SW480 (cell line): Measurements from ENCODE around the gene CA5B.
"Not testable (repeated sequence)": the region's sequence is repeated elsewhere in the genome, so short reads cannot be mapped to it uniquely, and the experiment has no call there.

Source experiments
- DNase-seq: peaks from one replicate; pipeline ENCODE4 v3.0.0-alpha.2; 2016; ENCODE audit warnings: low spot score

Gene CA5B, protein sequence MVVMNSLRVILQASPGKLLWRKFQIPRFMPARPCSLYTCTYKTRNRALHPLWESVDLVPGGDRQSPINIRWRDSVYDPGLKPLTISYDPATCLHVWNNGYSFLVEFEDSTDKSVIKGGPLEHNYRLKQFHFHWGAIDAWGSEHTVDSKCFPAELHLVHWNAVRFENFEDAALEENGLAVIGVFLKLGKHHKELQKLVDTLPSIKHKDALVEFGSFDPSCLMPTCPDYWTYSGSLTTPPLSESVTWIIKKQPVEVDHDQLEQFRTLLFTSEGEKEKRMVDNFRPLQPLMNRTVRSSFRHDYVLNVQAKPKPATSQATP

DNA sequence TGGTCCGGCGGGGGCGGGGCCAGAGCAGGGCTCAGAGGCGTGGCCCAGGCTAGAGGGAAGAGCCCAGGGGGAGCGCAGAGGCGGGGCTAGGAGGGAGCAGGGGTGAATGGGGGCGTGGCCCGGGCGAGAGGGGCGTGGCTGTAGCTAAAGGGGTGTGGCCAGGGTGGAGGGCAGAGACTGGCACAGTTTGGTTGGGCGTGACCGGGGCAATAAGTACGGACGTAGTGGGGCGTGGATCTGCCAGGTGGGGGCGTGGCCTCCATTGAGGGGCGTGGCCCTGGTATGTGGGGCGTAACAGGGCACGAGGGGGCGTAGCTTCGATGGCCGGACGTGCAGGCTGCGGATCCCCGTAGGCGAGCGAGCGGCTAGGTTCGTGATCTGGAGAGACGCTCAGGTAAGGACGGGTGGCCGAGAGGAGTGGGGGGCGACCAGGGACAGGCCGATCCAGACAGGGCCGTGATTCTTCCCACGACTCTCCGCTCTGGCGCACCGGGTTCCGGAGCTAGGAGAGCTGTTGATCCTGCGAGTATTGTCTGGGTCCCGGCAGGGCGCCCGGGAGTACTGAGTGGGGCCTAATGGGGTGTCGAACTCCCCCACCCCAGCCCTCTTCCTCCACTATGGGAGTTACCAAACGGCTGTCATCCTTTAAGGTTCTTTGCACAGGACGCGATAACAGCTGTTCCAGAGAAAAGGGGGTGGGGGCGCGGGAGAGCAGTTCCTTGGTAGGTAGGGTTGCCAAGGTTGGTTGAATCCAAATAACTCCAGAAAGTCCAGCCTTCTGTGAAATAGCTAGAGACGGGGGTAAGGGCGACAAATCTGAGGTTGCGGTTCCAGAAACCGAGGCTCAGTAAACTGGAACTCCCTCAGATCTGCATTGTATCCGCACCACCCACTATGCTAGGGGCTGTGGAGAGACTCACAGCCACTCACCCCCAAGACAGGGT lies at the start of gene CA5B:
CA5B (plus strand) TSS at position 312 of the 944 bp plus-strand sequence. CDS start 11,754 bp downstream, outside the sequence.
- peak; percentile 92 for DNase-seq

DNA sequence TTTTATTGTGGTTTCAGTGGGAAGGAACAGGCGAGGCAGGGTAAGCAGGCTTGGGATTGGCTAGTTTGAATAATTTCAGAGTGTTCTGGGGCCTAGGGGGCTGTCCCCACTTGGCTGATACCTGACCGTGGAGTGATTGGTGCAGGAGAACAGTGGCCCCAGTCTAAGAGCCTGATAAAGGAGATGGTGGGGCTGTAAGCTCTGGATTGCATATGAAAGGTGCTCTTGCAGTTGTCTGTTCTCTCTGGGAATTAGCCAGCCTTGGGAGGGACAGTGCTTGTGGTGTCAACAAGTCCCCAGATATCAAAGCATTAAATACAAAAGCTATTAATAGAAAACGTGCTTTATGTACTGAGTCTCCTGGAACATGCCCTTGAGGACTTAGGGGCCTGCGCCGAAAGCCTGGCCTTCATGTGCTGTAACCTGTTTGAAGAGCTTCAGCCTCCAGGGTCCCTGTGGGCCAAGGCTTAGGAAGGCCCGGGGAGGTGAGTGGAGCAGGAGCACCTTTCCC lies 43.1 kb upstream of the CA5B start:
- DNase-seq, result no peak

DNA sequence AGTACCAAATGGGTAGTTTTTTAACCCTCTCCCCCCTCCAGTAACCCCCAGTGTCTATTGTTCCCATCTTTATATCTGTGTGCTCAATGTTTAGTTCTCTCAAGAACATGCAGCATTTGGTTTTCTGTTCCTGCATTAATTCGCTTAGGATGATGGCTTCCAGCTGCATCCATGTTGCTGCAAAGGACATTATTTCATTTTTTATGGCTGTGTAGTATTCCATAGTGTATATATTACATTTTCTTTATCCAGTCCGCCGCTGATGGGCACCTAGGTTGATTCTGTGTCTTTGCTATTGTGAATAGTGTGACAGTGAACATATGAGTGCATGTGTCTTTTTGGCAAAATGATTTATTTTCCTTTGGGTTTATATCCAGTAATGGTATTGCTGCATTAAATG lies 41.6 kb upstream of the CA5B start:
- DNase-seq, result no peak

DNA sequence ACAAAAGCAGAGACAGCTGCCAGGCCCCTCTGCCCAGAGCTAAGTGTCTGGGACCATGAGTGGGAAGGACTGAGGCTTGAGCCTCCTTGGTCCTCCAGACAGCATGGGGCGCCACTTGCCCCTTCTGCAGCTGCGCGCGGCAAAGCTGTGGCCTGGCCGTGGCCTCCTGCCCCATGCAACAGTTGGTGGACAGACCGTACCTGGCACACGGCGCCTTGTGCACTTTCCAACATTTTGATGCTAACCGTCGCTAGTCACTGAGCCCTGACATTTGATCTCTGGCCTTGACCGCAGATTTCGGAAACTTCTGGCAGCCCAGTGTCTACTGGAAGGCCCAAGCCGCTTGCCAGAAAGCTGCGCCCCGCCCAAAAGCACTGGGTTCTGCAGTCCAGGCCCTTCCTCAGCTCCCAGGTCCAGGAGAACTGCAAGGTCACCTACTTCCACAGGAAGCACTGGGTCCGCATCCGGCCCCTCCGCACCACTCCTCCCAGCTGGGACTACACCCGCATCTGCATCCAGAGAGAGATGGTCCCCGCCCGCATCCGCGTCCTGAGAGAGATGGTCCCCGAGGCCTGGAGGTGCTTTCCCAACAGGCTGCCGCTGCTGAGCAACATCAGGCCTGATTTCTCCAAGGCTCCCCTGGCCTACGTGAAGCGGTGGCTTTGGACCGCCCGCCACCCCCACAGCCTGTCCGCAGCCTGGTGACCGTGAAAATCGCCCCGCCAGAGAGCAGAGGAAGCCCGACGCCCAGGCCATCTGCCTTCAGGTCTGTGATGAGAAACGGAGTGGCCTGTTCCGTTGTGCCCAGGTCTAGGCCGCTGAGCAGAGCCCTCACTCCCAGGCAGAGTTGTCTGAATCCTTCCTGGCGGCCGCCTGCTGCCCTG lies 35.3 kb upstream of the CA5B start:
- no peak for DNase-seq

DNA sequence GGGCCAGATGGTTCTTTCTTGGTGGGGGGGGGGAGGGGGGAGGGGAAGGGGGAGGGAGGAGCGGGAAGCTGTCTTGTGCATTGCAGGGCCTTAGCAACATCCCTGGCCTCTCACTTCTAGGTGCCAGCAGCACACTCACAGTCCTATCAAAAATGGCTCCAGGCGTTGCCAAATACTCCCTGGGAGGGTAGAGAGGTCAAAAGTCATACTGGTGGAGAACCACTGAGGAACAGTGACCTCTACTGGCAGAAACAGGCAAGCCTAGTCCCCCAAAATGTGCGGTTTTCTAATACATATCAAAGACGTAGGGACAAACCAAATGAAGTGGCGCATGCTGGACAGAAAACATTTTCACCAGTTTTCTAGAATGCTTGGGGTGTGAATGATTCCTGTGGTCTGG lies 34.3 kb upstream of the CA5B start:
- DNase-seq, result not testable (repeated sequence)

DNA sequence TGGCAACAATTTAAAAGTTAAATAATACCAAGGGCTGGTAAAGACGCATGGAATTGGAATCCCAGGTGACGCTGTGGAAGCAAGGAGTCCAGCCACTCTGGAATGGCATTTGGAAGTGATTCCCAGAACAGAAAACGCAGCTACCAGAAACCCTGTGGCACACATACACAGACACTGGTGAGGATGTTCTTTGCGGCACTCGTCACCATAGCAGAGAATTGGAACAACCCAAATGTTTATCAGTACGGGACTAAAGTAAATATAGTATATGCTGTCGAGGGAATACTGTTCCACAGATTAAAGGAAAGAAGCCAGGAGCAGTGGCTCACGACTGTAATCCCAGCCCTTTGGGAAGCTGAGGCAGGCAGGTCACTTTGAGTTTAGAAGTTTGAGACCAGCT lies 33.8 kb upstream of the CA5B start:
- not testable (repeated sequence) for DNase-seq

DNA sequence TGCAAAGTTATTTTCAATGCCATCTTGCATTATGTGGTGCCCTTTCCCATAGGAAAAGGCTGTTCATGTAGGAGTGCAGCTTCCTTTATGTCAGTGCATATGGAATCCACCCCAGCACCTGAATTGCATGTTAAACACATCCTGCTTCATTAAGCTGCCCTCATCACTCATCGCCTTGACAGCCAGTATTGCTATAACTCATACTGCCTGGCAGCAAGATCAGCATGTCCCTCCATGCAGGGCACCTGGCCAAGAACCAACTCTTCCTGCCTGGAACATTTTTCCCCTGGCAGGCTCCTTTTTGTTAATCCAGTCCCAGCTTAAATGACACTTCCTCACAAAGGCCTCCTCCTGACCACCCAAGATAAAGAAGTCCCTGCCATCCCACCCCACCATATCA lies 23.5 kb upstream of the CA5B start:
- DNase-seq, result no peak

DNA sequence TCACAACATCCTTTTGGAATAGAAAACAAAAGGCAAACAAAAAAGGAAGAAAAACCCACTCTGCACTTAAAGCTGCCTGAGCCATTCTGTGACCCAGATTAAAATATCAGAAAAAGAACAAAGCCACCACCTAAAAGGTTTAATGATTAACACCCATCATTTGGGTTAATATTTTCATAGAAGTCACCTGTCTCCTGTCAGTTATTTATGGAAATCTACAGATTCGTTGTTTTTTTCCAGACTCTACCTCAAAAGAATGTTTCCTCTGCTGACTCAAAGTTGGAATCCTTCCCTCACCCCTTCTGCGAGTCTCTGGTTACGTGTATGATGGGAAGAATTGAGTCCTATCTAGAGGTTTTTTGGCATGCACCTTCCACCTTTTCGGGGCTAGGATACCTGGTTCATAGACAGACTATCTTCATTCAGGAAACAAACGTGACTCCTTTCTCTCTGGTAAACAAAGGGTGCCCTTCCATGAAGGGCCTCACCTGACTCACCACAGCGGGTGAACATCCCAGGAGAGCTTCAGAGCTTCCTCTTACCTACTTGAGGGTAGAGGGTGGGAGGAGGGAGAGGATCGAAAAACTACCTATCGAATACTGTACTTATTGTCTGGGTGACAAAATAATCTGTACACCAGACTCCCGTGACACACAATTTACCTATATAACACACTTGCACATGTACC lies 19.6 kb upstream of the CA5B start:
- DNase-seq, result peak; percentile 22

DNA sequence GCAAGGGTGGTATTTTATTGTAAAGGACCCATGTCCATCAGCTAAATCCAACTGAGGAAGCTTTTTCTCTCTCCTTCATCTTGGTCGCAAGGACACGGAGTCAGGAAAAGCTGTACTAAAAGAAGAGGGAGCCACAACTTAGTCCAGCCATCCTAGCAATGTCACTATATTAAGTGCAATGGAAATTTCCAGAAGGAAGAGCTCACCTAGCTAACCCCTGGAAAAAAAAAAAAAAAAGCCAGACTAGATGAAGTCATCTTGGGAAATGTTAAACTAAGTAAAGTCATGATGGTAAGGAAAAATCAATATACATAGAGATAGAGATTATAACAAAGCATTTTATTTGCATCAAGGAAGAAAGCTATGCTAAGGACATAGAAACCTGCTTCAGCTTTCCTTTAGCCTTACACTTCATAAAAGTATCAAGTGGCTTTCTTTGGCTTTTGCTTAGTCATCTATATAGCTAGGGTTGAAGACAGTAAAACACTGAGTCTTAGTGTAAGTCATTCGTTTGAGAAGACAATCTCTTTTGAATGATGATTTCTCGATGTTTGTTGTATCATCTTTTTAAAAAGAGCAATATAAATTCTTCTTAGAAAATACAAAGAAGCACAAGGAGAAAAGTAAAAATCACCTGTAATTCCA lies 18.6 kb upstream of the CA5B start:
- no peak for DNase-seq

DNA sequence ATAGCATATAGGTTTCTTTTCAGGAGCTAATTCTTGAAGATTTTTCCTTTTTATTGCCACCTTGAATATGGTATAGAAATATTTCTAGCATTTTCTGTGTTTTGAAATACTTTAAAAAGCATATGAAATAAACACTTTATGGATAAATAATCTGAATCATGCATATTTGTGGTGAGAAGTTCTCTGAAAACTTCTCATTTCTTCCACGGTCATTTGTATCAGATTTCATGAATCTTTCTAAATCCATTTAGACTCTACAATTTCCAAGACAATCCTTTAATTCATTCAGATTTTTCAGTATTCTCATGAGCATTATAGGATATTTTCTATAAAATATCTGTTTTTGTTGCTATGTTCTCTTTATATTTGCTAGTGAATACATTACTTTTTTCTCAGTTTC lies 16.2 kb upstream of the CA5B start:
- no peak for DNase-seq

DNA sequence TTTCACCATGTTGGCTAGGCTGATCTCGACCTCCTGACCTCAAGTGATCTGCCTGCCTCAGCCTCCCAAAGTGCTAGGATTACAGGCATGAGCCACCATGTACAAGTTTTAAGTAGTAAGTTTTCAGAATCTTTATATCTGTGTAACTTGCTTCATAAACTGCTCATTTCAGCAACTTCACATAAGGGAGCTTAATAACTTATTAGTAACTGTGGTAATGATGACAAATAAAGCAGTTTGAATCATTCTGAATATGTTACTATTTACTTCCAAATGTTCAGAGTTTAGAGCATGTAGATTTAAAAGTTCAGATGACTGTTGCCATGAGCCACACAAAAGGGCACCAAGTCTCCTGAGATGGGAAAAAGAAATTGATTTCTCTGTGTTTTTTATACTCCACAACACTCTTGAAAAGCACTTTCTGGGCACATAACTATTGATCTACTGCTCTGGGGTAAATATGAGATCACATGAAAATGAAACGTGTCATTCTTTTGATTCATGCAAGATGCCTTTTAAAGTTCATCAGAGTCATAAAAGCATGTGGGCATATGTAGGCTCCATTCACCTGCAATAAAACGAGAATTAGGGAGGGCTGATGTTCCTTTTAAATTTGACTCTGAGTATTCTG lies 14.1 kb upstream of the CA5B start:
- DNase-seq, result no peak

DNA sequence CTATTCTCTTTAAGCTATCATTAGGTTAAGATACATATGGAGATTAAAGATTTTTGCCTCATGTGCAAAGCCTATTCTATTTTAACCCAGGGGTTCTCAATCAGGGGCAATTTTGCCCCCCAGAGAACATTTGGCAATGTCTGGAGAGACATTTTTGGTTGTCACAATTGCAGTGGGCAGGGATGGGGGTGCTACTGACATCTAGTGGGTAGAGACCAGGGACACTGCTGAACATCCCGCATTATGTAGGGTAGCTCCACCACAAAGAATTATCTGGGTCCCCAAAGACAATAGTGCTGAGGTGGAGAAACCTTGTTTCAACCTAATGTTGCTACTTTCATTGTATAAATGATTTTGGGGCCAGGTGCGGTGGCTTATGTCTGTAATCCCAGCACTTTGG lies 13.2 kb upstream of the CA5B start:
- no peak for DNase-seq

DNA sequence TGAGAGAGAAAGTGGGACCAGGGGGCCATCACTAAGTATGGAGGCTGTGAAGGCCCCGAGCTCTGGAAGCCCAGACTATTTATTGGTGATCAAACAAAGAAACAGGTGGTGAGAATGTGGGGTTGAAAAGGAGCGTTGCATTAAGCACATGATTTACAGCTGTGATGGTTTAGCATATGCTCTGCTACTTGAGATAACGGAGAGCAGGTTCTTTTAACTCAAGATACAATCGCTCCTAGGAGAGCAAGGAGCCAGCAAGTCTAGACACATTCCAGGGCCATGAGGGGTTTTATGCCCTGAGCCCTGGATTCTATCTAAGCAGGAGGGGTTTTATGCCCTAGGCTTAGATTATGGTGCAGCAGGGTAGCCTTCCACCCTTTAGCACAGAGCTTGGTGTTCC lies 6.7 kb upstream of the CA5B start:
- DNase-seq, result not testable (repeated sequence)

DNA sequence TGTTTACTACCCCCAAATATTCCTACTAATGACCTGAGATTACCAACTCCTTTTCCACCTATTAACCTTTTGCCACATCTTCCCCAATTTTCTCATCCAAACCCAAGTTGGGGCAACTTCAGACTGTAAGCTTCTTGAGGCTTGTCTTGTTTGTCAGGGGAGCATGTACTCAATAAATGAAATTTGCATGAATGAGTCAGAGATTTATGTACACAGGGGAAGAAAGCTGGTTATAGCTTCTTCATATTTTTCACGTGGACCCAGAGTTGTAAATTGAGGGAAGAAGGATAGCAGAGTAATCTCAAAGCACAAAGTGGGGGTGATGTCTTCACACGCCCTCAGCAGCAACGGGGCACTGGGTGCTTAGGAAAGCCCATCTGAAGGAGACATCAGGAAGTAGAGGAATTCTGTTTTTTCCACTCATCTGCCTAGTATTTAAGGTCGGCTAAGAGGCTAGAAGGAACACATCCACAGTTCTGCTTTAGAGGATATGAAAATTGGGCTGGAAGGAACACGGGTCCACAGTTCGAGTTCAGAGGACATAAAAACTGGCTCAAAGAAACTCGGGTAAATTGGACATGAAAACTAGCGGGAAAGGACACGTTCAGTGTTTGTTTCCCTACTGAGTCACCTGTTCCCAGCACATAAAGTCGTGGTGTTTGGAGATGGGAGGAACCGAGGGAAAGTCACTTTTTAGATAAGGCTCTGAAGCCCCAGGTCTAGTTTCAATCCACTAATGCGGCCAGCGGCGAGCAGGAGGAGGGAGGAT lies 696 bp upstream of the CA5B start:
- DNase-seq, result no peak

DNA sequence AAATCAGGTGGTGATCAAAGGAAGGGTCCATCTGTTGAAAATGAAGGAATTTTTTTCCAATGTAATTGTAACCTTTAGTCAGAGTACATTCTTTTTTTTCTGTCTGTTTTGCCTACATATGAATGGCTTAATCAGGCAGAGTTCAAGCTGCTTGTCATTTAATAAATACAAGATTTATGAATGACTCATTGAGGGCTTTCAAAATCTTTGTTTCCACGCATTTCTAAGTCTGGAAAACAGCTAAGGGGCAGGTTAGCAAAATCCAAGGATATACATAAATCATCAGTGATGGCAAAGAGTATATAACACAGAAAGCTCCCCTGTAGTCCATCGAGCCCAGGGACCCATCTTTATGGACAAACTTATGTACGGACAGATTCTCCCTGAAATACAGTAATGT lies 1.8 kb downstream of the CA5B start:
- no peak for DNase-seq

DNA sequence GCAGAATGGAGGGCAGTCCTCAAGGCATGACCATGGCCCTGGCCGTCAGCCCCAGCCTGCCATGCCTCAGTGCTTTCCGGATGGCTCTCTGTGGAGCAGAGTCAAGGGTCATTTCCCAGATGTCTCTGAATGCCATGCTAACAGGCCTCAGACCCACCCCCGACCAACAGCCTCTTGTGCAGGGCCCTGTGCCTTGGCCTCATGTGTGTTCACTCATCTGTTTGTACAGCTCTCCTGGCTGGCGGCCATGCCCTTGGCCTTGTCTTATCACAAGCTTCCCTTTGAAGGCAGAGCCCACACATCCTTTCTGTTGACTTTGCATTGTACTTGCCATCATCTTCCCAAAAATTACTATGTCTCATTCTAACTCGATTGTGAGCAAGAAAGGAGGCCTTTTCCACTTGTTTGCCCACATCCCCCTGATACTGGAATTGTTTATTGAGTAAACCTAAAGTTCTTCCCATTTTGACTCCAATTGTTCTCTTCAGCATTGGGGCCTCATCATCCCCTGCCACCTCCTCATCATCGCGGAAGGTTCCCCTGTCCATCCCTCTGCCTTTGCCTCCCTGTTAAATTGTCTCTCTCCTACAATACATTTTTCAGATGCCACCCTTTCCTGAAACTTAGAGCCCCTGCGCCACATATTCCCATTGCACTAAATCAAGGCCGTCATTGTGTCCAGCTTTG lies 6.3 kb downstream of the CA5B start:
- DNase-seq, result no peak

DNA sequence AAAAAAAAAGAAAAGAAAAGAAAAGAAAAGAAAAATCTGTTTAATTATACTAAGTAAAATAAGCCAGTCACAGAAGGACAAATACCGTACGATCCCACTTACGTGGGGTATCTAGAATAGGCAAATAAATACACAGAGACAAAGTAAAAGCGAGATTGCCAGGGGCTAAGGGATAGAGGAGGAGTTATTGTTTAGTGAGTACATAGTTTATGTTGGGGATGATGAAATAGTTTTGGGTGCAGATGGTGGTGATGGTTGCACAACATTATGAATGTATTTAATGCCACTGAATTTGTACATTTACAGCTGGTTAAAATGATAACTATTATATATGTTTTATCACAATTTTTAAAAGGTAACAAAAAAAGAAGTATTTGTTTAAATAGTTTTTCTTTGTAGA lies 7.1 kb downstream of the CA5B start:
- DNase-seq, result no peak

DNA sequence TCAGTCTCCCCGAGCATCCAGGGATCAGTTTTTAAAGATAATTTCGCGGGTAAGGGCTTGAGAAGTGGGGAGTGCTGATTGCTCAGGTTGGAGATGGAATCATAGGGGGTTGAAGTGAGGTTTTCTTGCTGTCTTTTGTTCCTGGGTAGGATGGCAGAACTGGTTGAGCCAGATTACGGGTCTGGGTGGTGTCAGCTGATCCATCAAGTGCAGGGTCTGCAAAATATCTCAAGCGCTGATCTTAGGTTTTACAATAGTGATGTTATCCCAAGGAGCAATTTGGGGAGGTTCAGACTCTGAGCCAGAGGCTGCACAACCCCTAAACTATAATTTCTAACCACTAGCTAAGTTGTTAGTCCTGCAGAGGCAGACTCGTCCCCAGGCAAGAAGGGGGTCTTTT lies 8.6 kb downstream of the CA5B start:
- DNase-seq, result not testable (repeated sequence)

DNA sequence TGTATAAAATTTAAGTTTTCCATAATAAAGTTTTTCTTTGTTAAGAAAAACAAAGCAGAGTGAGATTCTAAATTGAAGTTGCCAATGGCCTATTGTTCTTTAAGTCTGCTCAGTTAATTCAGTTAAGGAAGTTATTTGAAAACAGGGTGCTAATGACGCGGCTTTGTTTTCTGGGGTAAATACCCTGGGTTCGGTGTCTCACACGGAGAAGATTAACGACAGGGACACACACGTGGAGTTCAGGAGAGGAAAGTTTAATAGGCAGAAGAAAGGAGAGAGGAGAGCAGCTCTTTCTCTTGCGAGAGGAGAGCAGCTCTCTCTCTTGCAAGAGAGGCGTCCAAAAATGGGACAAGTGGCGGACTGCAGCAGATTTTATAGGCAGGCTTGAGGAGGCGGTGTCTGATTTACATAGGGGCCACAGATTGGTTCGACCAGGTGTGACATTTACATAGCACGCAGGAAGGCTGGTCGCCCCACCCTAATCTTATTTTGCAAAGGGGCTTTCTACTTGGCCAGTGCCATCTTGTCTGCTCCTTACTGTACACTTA lies 9.6 kb downstream of the CA5B start:
- no peak for DNase-seq
